ENCODE results near the gene GHRH.

GRCh38 chr20:37309936-37310590 lies 48.4 kb upstream of the GHRH start:
- TF ChIP-seq CTCF (IDR thresholded peaks at IDR 0.05) (no peak), POLR2AphosphoS5 (IDR thresholded peaks at IDR 0.05) (no peak), POLR2A (IDR thresholded peaks at IDR 0.05; ENCODE audit: low read depth) (no peak), EP300 (IDR thresholded peaks at IDR 0.05) (no peak)

Measured in esophagus muscularis mucosa (tissue), 4 donors.